Choroid plexus epithelial cell (primary cell): Measurements from ENCODE around the gene MYL11.

Experiments used
- DNase-seq: peaks from one replicate; pipeline ENCODE4 v3.0.0-alpha.2; 2010; ENCODE audit warnings: low read depth
- H3K4me3 ChIP-seq: 2 replicates; pipeline ENCODE4 v1.5.1; 2011; ENCODE audit warnings: low read depth, mild to moderate bottlenecking, control low read depth, low read length, moderate library complexity
- TF ChIP-seq, protein P1 (sequence below): conservative IDR thresholded peaks from 2 replicates; pipeline ENCODE4 v1.5.1; 2011; ENCODE audit warnings: low read depth, mild to moderate bottlenecking, control low read depth, inconsistent platforms, low read length, moderate library complexity

MYL11 gene

DNA sequence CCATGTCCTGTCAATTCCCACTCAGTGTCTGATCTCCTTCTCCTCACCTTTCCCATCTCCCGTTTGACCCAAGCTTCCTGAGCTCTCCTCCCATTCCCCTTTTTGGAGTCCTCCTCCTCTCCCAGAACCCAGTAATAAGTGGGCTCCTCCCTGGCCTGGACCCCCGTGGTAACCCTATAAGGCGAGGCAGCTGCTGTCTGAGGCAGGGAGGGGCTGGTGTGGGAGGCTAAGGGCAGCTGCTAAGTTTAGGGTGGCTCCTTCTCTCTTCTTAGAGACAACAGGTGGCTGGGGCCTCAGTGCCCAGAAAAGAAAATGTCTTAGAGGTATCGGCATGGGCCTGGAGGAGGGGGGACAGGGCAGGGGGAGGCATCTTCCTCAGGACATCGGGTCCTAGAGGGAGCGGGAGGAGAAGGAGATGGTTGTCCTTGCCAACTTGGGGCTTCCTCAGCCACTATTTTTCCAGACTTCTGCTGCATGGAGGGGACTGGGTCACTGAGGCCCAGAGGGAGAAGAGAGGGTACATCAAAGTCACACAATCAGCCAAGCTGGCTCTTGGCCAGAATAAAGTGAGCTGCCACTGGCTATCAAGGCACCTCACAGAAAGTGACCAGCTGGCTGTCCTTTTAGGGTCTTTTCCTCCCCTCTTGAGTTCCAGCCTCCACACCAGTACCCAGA, 2.4 kb upstream of the MYL11 start:
- DNase-seq: no peak
- TF ChIP-seq, protein P1, sequence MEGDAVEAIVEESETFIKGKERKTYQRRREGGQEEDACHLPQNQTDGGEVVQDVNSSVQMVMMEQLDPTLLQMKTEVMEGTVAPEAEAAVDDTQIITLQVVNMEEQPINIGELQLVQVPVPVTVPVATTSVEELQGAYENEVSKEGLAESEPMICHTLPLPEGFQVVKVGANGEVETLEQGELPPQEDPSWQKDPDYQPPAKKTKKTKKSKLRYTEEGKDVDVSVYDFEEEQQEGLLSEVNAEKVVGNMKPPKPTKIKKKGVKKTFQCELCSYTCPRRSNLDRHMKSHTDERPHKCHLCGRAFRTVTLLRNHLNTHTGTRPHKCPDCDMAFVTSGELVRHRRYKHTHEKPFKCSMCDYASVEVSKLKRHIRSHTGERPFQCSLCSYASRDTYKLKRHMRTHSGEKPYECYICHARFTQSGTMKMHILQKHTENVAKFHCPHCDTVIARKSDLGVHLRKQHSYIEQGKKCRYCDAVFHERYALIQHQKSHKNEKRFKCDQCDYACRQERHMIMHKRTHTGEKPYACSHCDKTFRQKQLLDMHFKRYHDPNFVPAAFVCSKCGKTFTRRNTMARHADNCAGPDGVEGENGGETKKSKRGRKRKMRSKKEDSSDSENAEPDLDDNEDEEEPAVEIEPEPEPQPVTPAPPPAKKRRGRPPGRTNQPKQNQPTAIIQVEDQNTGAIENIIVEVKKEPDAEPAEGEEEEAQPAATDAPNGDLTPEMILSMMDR: no peak

DNA sequence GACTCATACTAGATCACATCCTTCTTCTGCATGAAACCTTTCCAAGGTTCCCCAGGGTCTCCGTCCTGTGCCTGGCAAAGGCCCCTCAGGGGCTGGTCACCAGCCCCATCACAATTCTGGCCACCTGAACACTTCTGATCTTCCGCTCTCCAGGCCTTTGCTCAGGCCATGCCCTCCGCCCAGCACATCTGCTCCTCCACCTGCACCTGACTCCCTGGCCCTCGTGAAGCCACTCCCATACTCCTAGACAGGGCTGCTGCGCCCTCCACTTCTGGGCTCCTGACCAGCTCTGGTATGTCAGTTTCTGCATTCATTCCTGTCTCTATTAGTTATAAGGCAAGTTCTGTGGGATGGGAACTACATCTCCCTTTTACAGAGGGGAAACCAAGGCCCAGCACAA, 1.9 kb upstream of the MYL11 start:
- TF ChIP-seq, protein P1: no peak
- DNase-seq: no peak
- no peak overlapping the region for H3K4me3 ChIP-seq

More for the DNA sequence above, 2.4 kb upstream of the MYL11 start:
- no peak overlapping the region for H3K4me3 ChIP-seq

DNA sequence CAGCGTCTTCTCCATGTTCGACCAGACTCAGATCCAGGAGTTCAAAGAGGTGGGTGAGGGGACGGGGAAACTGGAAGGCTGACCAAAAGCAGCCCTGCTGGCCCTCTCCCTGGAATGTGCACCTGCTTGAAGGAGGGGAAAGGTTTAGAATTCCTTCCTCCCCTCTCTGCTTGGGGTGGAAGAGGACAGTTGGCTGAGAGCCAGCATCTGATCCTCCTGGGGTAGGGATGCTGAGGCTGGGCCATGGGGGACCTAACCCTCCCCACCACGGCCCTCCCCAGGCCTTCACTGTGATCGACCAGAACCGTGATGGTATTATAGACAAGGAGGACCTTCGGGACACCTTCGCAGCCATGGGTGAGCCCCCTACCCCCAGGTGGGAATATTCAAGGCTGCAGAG, 1.3 kb downstream of the MYL11 start:
- no peak overlapping the region for H3K4me3 ChIP-seq
- DNase-seq: no peak
- TF ChIP-seq, protein P1: no peak

DNA sequence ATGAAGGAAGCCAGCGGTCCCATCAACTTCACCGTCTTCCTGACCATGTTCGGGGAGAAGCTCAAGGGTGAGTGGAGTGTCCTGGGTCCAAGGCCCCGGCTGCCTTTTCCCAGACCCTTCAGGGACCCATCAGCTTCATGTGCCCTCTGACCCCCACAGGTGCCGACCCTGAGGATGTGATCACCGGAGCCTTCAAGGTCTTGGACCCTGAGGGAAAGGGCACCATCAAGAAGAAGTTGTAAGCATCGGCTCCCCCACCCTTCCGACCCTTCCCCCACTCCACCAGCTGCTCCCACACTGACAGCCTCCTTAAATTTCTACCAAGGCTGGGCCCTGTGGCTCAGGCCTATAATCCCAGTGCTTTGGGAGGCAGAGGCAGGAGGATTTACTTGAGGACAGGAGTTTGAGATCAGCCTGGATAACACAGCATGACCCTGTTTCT, 1.9 kb downstream of the MYL11 start:
- DNase-seq: no peak
- TF ChIP-seq, protein P1: no peak
- no peak overlapping the region for H3K4me3 ChIP-seq

DNA sequence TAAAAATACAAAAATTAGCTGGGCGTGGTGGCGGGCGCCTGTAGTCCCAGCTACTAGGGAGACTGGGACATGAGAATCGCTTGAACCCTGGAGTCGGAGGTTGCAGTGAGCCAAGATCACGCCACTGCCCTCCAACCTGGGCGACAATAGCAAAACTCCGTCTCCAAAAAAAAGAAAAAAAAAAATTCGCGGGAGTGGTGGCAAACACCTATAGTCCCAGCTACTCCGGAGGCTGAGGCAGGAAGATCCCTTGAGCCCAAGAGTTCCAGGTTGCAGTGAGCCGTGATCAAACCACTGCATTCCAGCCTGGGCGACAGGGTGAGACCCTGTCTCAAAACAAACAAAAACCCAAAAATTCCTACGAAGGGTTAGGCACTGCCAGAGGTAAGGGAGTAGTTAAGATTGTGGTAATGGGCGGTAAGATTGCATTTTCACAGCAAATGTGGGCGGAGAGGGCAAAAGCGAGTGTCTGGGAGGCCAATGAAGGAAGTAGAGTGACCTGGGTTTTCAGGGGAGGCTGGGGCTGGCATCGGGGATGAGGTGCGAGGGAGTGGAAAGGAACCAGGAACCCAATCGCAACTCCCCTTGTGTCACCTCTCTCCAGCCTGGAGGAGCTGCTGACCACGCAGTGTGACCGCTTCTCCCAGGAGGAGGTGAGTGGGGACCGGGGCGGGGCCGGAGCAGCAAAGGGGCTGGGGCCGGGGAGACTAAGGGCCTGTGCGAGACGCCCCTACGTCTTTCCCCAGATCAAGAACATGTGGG, 2.6 kb downstream of the MYL11 start:
- TF ChIP-seq, protein P1: no peak
- no peak for DNase-seq
- H3K4me3 ChIP-seq: peak overlapping the region; percentile 76

DNA sequence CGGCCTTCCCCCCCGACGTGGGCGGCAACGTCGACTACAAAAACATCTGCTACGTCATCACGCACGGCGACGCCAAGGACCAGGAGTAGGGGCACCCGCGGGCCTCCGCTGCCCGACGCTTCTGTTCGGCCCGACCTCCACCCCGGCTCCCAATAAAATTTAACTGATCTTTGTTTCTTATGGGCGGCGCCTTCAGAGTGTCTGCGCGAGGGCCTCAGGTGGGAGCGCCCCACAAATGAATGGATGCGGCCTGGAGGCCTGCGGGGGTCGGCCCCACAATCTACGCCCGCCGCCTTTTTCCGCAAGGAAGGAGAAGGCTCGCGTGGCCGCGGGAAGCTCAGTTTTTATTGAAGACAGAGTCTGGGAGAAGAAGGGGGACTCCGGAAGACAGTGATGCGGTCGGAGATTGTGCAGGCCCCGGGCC, 3.2 kb downstream of the MYL11 start:
- DNase-seq: peak; percentile 92
- H3K4me3 ChIP-seq: peak overlapping the region; percentile 76
- TF ChIP-seq, protein P1: no peak
